Measurements from ENCODE around the gene GSG1.

Gene GSG1

DNA sequence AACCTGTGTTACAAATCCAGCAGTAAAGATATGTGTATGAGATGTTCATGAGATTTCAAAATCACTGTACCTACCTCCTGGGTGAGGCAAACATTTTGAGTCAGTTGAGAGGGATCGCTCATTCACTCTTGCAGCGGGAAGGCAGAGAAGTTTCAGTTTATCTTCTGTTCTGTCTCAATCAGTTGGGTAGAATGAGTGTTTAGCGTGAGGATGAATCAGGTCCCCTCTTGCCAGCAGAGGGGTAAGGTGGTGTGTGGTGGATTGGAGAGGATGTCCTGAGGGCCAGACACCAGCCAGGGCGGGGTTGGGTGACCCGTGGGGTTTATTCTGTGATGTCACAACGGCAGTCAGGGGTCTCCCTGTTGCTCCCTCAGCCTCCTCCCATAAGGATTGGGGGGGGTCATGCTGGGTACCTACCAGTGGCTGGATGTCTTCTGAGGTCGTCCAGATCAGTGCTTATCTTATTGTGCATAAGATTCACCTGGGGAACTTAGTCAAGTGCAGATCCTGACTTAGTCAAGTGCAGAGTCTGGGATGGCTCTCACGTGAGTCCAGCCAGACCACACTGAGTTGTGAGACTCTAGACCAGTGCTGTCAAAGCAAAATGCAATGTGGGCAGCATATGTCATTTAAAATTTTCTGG is at the start of gene GSG1:
TSS of gene GSG1 (minus strand) at position 277 of the 643 bp plus-strand sequence. CDS start at position 122, 155 bp downstream.
- DNase-seq = no peak

DNA sequence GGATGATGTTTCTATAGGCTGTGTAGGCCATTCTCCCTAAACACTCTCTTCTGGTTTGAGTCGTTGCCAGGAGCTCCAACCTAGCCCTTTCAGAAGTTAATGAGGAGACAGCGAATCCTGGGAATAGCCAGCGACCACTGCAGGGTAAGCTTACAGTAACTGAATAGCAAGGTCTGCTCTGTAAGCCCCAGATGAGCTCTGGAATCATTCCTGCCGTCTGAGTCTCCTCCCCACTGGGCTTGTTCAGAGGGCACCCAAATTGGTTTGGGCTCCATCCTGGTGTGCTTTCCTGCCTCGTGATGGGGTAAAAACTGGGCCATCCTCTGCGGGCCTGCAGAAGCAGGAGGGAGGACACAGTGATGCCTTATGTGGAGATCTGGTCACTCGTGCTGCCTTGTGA is 49.7 kb upstream of the GSG1 start:
- DNase-seq = no peak

DNA sequence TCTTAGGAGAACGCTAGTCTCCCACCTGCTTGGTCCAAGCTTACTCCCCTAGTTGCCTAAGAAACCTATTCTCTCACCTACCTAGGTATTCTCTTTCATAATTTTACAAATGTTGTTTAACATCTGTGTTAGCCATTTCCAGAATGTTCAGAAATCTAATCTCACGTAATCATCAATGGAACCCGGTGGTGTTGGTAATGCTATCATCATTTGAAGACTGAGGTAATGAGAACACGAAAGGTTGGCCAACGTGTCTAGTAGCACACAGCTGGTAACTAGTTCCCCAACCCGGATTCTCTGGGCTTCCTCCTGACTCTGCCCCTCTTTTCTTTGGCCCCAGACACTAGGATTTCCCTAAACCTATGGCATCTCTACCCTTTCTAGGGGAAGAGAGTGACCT is 49.3 kb upstream of the GSG1 start:
- DNase-seq = no peak

DNA sequence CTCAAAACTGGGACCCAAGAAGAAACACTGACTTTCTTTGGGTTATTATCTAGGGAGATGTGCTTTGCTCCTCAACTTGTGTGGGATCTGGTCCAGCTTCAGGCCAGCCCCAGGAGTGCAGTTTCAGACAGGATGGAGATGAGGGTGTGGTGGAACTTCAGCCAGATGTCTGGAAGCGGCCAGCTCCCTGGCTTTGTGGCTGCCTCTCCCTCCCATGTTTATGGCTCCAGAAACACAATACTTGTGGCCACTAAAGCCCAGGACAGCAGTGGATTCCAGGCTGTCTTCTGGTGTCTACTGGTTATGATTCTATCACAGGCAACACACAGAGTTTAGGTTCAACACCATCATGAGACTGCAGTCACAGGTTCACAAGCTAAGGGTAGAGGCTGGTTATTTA is 48.8 kb upstream of the GSG1 start:
- no peak for DNase-seq

DNA sequence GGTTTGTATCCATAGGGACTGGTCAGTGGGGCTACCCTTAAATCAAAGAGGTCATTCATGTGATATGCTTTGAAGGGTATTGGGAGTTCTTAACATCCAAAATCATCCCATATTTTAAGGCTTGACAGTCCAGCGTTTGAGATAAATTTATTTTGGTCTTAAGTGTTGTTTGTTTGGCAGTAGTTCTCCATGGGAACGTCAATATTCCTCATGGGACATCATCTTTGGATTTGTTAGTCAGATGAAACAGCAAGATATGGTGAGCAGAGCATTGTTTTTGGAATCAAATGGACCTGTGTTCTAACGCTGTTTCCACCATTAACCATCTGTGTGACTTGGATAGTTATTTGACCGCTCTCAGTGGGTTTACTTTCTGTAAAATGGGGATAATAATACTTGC is 45.9 kb upstream of the GSG1 start:
- DNase-seq = no peak

DNA sequence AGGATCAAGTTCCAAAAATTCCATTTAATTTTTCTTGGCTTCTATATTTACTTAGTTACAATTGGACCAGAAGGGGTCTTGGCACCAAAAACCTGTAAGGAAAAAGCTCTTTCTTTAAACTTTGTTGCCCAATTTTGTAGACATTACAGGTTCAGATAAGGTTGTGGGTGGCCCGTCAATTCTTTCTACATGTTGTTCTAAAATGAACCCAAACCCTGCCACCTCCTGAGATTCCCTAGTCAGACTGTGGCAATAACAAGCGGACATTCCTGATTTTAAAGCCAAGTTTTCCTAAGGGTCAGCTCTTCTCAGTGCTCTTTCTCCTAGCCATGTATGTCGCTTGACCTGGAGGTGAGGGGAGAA is 45.0 kb upstream of the GSG1 start:
- DNase-seq = no peak

DNA sequence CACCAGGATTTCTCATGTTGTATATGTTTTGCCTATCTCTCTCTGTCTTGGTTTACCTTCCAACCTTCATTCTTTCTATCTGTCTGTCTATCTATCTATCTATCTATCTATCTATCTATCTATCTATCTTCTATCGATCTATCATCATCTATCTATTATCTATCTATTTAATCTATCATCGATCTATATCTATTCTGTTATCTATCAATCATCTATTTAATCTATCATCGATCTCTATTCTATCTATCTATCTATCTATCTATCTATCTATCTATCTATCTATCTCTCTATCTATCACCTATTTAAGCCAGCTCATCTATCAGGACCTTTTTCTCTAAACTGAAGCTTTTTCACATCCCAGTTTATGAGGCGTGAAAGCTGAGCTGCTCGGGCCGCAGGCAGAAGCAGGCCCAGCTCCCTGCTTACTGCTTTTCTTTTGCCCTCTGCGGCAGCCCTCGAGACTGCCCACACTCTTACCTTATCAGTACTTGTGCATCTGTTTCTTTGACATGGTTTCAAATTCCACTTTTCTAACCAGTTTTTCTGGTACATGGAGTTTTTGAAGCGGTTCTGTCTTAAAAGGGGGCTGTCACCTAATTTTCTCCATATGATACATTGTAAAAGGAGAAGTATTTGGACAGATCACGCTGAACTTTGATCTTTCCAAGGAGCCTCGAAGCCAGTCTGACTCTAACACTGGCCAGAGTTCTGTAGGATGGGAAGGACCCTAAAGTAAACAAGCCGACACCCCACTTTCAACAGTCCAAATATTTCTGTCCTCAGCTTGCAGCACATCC is 44.4 kb upstream of the GSG1 start:
- DNase-seq = no peak

DNA sequence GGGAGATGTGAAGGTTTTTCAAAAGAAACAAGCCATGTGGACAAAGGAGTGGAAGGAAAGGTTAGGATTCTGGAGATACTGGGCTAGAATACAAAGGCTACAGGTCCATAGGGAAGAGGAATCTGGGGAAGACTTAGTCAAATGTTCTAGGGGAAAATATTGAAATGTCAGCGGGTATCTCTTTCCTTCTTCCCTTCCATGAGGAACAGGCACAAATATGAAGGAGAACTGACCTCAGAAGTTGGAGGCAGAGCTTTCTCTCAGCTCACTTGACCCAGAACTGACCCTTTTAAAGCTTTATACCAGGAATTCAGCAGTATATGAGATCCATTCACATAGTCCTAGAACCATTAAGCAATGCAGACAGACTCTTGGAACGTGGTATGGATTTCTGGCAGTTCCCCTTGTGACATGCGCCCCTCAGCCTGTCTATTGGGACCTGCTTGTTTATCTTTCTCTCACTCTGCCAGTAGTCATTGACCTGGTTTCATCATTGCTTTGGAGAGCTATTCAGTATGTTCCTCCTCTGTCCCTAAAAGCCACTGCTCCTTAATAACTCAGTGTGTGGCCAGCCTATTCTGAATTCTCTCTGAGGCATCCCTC is 43.0 kb upstream of the GSG1 start:
- peak in 1 of 2 experiments; percentile 0 for DNase-seq

DNA sequence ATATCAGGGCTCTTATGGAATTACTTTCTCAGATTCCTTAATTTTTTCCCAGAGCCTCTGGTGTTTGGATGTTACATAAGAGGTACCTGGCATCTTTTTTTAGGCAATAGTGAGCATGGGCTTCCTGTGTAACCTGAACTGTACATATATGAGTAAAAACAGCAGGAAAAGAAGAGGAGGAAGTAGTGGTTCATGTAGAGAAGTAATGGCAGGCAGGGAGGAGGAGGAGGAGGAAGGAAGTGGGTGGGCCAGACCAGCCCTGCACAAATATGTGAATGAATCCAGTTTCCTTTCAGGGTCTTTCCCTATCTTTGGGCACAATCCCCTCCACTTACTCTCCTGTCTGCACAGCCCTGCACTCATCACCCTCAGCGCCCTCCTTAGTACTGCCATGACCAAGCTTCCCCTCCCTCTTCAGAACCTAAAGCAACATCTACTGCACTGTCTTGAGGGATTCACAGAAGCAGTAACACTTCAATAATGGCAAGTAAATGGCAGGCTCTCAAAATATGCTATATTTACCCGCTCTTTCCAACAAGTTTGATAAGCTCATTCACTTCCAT is 40.9 kb upstream of the GSG1 start:
- DNase-seq = peak; percentile 52 to 70

DNA sequence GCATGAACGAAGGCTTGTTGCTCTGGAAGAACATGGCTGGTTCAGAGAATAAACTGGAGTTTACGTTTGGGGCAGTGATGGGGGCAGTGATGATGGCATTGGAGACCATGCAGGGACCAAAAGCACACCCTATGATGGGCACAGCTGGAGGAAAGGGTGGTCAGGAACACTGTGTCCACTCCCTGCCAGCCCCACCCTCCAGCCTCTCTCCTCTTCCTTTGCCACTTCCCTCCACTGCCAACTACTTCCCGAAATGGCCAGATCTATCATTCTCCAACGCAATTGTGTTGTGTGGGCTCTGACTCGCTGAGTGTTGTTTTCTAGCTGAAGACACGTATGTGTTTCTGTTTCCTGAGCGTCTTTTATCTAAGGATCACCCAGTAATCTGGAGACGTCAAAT is 39.3 kb upstream of the GSG1 start:
- no peak for DNase-seq

DNA sequence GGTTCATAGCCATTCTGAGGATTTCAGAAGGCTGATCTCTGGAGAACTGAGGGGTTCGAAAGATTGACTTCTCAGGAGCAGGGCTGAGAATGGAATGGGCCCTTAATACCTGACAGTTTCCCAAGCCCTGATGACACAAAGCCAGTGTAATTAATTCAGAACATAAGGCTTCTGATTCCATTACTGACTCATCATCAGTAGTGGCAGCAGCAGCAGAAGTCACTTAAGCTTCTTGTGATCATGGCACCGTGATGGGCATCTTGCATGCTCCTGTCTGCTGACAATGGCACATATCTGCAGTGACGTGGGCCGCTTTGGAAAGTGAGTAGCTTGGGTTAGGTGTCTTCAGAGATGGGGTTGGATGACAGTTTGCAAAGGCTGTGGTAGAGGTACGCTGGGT is 38.2 kb upstream of the GSG1 start:
- DNase-seq = no peak

DNA sequence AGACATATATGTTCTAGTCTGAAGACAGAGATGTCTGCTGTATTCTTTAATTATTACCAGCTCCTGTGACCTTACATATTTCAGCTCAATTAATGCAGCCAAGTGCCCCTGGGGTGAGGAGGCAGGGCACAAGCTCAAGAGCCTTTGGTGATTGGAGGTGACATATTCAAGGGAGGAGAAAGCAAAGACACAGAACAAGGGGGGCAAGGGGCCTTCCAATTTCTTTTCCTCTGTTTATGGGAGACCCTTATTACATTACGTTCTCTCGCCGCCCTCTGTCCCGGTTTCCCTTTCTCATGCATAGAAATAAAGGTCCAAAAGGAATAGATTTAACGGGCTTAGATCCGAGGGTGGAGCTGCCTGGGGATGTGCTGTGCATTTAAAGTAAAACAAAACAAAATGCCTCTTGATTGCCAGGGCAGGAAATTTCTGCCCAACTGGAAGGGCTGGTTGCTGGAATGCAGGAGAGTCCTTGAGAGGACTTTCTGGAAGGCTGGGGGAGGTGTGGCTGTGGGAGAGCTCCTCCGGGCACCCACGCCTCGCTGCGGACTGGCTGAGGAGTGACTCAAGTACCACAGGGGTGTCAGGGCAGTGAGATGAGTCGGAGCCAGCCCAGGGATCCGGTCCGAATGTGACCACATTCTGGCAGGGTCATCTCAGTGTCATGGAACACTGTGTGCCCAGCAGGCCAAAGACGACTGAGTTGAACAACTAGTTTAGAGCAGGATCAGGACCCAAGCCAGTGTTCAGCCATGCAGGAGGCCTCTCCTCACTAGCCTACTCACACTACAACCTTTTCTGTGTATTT is 32.1 kb upstream of the GSG1 start:
- no peak for DNase-seq

DNA sequence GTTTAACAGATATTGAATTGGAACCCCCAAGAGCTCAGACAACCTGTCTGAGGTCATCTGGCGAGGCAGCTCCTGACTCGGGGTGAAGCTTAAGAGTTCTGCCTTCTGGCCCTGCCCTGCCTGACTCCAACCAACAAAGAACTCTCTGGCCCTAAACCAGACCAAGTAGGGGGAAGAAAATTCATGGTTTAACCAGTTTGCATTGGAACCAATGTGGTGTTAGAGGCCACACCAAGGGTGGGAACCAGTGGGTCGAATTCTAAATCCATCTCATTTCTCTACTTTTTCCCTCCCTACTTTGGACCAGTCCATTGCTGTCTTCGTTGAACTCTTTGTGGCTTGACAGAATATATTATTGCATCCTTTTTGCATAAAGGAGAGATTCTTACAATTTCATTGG is 30.4 kb upstream of the GSG1 start:
- DNase-seq = no peak

DNA sequence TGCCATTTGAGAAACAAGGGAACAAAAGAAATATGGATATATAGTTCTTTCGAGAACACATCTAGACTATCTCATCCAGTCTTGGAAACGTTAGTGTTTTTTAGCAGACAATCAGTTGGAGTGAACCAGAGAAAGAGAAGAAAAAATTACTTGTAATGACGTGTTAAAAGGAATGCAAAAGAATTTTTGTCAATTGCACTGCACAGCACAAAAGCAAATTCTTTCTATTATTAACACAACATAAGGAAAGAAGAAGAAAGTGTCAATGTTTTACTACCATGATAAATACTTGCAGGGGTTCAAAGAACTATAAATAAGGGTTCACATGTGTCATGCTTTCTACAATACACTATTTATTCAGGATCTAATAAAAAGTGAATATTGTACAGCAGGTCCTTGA is 27.5 kb upstream of the GSG1 start:
- no peak for DNase-seq

DNA sequence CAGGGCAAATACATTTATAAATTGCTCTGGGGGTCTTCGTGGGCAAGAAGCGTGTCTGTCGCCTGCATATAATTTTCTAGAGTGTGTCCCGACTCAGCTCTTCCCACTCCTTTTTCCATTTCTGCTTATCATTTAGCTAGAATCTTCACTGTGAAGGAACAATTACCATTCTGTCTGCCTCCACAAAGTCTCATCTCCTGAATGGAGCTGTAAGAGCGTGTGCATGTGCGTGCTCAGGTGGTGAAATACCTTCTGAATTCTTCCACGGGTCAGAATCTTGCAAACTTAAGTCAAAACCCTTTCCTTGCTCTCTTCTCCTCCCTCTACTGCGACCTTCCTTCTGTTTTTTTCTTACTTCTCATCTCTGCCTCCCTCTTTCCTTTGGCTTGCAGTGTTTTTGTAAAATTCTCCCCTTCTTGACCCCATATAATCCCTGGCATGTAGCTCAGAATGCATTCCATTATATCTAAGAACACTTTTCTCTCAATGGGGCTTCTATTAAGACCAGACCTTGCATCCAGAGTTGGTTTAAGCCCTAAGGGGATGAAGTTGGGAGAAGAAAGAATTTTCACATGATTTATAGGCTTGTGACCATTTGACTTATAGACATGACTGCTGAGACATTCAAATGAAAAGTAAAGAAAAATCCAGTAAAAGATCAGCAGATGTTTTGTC is 25.0 kb upstream of the GSG1 start:
- no peak for DNase-seq

DNA sequence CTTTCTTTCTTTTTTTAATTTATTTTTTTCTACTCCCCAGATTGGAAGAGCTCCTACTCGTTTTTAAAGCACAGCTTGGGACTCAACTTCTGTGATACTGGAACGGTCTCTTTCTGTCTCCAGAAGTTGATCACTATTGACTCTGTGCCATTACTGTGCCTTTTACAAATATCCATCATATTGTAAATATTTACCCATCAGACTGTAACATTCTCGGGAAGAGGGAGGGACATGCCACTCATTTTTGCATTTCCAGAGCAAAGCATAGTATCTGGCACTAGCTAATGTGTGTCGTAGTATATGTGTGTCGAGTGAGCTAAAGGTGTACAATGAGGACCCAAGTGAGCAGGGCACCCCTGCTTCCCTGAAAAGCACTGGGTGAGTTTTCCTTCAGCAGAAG is 24.0 kb upstream of the GSG1 start:
- DNase-seq = no peak

DNA sequence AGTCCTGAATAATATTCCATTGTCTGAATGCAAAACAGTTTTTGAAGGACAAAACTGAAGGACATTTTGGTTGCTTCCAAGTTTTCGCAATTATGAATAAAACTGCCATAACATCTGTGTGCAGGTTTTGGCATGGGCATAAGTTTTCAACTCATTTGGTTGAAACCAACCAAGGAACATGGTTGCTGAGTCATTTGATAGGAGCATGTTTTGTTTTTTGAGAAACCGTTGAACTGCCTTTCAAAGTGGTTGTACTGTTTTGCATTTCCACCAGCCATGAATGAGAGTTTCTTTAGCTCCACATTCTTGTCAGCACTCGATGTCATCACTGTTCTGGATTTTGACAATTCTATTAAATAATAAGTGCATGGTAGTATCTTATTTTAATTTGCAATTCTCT is 23.0 kb upstream of the GSG1 start:
- no peak for DNase-seq

DNA sequence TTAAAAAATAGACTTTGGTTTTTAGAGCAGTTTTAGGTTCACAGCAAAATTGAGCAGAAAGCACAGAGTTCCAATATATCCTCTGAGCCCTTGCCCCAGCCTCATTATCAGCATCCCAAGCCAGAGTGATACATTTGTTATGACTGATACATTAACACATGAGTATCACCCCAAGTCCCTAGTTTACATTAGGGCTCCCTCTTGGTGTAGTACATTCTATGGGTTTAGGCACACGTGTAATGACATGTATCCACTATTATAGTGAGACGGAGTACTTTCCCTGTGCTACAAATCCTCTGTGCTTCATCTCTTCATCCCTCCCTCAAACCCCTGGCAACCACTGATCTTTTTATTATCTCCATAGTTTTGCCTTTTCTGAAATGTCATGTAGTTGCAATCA is 22.5 kb upstream of the GSG1 start:
- no peak for DNase-seq

DNA sequence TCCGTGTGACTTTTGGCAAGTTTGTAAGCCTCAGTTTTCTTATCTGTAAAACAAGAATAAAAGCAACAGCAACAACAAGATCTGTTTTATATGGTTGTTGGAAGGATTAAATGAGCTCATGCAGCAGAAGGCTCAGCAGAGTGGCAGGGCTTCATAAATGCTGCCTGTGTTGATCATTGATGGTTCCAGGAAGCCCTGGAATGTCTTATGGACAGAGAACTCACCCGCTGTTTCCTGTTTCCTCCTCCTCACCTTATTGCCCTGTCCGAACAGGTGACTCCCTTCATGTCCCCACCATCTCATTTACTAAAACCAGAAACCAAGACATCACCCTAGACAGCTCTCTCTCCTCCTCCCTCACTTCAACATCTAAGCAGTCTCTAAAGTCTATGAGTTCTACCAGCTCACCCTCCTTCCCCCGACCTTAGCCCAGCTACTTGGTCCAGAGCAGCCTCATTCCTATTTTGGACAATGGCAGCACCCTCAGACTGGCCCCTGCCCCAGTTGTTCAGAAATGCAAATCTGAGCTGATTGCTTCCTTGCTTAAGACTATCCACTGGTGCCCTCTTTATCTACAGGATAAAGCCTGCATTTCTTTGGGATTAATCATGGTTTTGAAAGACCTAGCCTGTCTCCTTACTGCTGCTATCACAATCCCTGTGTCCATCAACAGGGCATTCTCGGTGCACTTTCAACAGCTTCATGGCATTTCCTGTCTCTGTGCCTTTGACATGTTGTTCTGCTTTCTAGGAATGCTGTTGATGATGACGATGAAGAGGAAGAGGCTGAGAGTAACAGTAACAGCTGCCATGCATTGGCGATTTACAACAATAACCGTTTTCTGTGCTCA is 21.4 kb upstream of the GSG1 start:
- DNase-seq = no peak

DNA sequence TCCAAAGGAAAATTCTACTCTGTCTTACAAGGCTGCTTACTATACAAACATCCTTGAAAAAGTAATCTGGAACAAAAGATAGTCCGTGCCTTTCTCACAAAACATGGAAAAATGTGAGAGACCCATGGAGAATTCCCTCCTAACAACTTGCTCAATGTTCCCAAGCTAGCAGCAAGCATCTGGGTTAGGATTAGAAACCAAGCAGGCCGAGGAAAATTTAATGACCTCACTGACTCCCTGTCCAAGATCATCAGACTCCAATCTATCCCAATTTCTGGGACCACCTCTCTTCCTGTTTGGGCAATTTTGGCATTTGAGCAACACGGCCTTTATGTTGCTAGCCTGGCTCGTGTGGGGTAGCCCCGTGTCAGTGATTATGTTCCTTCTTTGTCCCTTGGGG is 18.1 kb upstream of the GSG1 start:
- DNase-seq = no peak

DNA sequence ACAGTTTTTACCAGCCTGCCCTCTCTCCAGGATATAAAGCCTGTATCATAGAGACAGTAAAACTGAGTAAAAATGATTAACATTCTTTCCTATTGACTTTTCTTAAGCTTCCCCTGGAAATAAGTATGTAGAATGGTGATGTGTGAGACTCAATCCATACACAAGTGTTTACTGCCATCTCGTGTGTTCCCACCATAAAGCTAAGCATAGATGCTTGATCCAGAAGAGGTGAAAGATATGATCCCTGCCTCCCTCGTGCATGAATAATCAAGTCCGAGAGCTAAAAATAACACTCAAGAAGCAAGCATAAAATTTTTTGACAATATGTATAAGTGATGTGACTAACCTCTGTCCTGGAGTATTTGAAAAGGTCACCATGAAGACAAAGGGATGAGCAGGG is 16.9 kb upstream of the GSG1 start:
- DNase-seq = no peak

DNA sequence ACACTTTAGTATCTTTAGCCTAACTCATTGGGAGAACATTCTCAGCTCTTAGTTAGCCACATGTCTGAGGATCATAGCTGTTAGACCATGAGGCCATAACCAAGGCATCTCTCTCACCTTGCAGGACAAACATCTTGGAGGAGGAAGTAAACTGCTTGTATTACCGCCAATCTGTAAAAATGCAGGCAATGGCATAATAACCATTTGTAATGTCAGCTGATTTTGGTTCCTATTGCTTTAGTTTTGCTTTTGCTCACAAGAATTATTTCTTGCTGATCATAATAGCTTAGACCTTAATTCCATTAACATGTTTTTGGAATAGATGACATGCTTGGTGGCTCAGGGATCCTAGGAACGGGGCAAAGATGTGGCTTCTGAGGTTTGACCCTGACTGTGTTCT is 16.4 kb upstream of the GSG1 start:
- no peak for DNase-seq

Measured in AML-193 (cell line).